Astrocyte of the hippocampus (primary cell): ENCODE results near the gene ZNF607.
A peak's percentile ranks its signal among the peaks of the same experiment; 100 is the strongest.
"Not testable (repeated sequence)": the region's sequence is repeated elsewhere in the genome, so short reads cannot be mapped to it uniquely, and the experiment has no call there.

ENCODE experiments used
- DNase-seq: peaks from one replicate; pipeline ENCODE4 v3.0.0; 2011; ENCODE audit warnings: low read depth, low spot score

Gene ZNF607

GRCh38 chr19:37719111-37719926 lies at the start of gene ZNF607:
Gene ZNF607, minus strand, starts transcription at chr19:37719761. Its CDS starts 8,143 bp downstream, at chr19:37711618.
- DNase-seq, result peak; percentile 97

GRCh38 chr19:37763488-37763887 lies 43.9 kb upstream of the ZNF607 start:
- DNase-seq, result no peak

- DNase-seq, result not testable (repeated sequence)
Observed at GRCh38 chr19:37757683-37758082, 38.1 kb upstream of the ZNF607 start.

GRCh38 chr19:37738371-37738770 lies 18.8 kb upstream of the ZNF607 start:
- no peak for DNase-seq

- no peak for DNase-seq
Observed at GRCh38 chr19:37725181-37725580, 5.6 kb upstream of the ZNF607 start.

GRCh38 chr19:37719927-37720265 lies 335 bp upstream of the ZNF607 start:
- DNase-seq, result no peak

GRCh38 chr19:37718304-37718703 lies 1.3 kb downstream of the ZNF607 start:
- DNase-seq, result no peak

GRCh38 chr19:37716140-37716539 lies 3.4 kb downstream of the ZNF607 start:
- DNase-seq, result no peak

GRCh38 chr19:37706052-37706605 lies 13.4 kb downstream of the ZNF607 start:
- no peak for DNase-seq

- peak; percentile 23 for DNase-seq
Observed at GRCh38 chr19:37699057-37699456, 20.5 kb downstream of the ZNF607 start.

GRCh38 chr19:37698216-37698615 lies 21.3 kb downstream of the ZNF607 start:
- no peak for DNase-seq

GRCh38 chr19:37695144-37695899 lies 24.2 kb downstream of the ZNF607 start:
- no peak for DNase-seq

GRCh38 chr19:37692956-37693620 lies 26.5 kb downstream of the ZNF607 start:
- no peak for DNase-seq

GRCh38 chr19:37691881-37692504 lies 27.6 kb downstream of the ZNF607 start:
- peak; percentile 90 for DNase-seq

GRCh38 chr19:37683520-37683919 lies 36.0 kb downstream of the ZNF607 start:
- no peak for DNase-seq

GRCh38 chr19:37669450-37669914 lies 50.1 kb downstream of the ZNF607 start:
- no peak for DNase-seq

- not testable (repeated sequence) for DNase-seq
Observed at GRCh38 chr19:37657157-37657556, 62.4 kb downstream of the ZNF607 start.

GRCh38 chr19:37655689-37656371 lies 63.7 kb downstream of the ZNF607 start:
- peak; percentile 89 for DNase-seq

- peak; percentile 91 for DNase-seq
Observed at GRCh38 chr19:37655301-37655688, 64.3 kb downstream of the ZNF607 start, which contains the start of gene ZFP30. Gene ZFP30, minus strand, starts transcription at chr19:37655465. Its CDS starts 7,643 bp downstream, at chr19:37647822.

- peak; percentile 56 for DNase-seq
Observed at GRCh38 chr19:37654629-37655300, 64.8 kb downstream of the ZNF607 start.
